K562 (cell line): ENCODE measurements around the gene WIPF2. TPM values are rescaled to one million over a fixed set of nuclear protein-coding genes. Genes with fewer than 3 reads are reported as not detected.
A peak's percentile ranks its signal among the peaks of the same experiment; 100 is the strongest.

ENCODE experiments used
- CBX1 ChIP-seq: sonication (generic); IDR thresholded peaks from 2 replicates; pipeline ENCODE4 v1.6.1; 2016; ENCODE audit warnings: antibody characterized with exemption, low read depth, mild to moderate bottlenecking
- ELF4 ChIP-seq: fragments of 450-650 bp; formaldehyde crosslinking; IDR thresholded peaks from 2 replicates; pipeline ENCODE4 v1.4.0; 2022; ENCODE audit warnings: missing genetic modification characterization
- MAFF ChIP-seq: IDR thresholded peaks from 2 replicates; pipeline ENCODE4 v1.6.1; 2012; ENCODE audit warnings: low read length, improper control_type of control experiment
- MCM3 ChIP-seq: fragments of 450-650 bp; IDR thresholded peaks from 2 replicates; pipeline ENCODE4 v1.6.1; 2016
- MXI1 ChIP-seq: IDR thresholded peaks from 2 replicates; pipeline ENCODE4 v1.6.1; 2011; ENCODE audit warnings: low read depth, mild to moderate bottlenecking, improper control_type of control experiment, low read length
- NR2C2 ChIP-seq, 2 experiments: fragments of 200-800 bp in 1 of 2; sonication (Bioruptor generic) in 1 of 2; sonication (generic) in 1 of 2; formaldehyde crosslinking in 1 of 2; IDR thresholded peaks; 2 replicates each; pipeline versions ENCODE4 v1.6.1 to v1.8.0; 2016 to 2022; ENCODE audit warnings: mild to moderate bottlenecking in 1 of 2, missing compliant biosample characterization in 1 of 2, missing genetic modification characterization in 1 of 2, missing genetic modification reagents in 1 of 2
- POLR2H ChIP-seq: IDR thresholded peaks from 2 replicates; pipeline ENCODE4 v1.6.1; 2016; ENCODE audit warnings: missing genetic modification characterization, low read depth, mild to moderate bottlenecking, control low read depth, missing compliant biosample characterization, moderate library complexity
- RBM39 ChIP-seq: fragments of 200-400 bp; formaldehyde crosslinking; optimal IDR thresholded peaks from 2 replicates; pipeline ENCODE3; 2018; ENCODE audit warnings: low read depth, low read length
- SP1 ChIP-seq: sonication (generic); formaldehyde crosslinking; IDR thresholded peaks from 2 replicates; pipeline ENCODE4 v1.8.1; 2022; ENCODE audit warnings: mild to moderate bottlenecking, missing genetic modification reagents
- ZNF584 ChIP-seq: fragments of 200-800 bp; sonication (Bioruptor generic); IDR thresholded peaks from 2 replicates; pipeline ENCODE4 v1.6.1; 2016; ENCODE audit warnings: low read depth, mild to moderate bottlenecking, missing genetic modification characterization, missing compliant biosample characterization
- ZSCAN29 ChIP-seq: fragments of 450-650 bp; IDR thresholded peaks from 2 replicates; pipeline ENCODE4 v1.6.1; 2017
- polyA plus RNA-seq, 8 experiments: library from polyadenylated mRNA; depleted of rRNA in 4 of 8; stranded (reverse) in 5 of 8; unstranded in 3 of 8; fragments of >200 nt; fragmentation: Nextera tagmentation in 2 of 8; fragmentation: Illumina TruSeq in 1 of 8; extraction: Ambion mirVana in 2 of 8; extraction: Trizol in 1 of 8; gene quantifications; 2 replicates each; pipeline versions ENCODE4 v1.2.1 to v1.2.3, GENCODE V29; 2011 to 2014; ENCODE audit warnings: inconsistent platforms in 1 of 8, missing spikeins in 1 of 8
- total RNA-seq, 7 experiments: library from RNA; depleted of rRNA in 6 of 7; stranded (reverse); fragments of >200 nt in 6 of 7; fragmentation: Illumina TruSeq in 2 of 7; extraction: Trizol in 2 of 7; gene quantifications; 2 replicates each; pipeline versions ENCODE4 v1.2.1 to v1.2.3, GENCODE V29; 2011 to 2021; ENCODE audit warnings: low replicate concordance in 1 of 7
- TF ChIP-seq, protein P1 (sequence below): sonication (generic); formaldehyde crosslinking; IDR thresholded peaks from 2 replicates; pipeline ENCODE4 v1.8.0; 2022; ENCODE audit warnings: mild to moderate bottlenecking, missing genetic modification reagents, borderline replicate concordance
- TF ChIP-seq, protein P2 (sequence below), 3 experiments: fragments of 200-800 bp in 1 of 3; sonication (Bioruptor generic) in 1 of 3; sonication (generic) in 1 of 3; formaldehyde crosslinking in 1 of 3; IDR thresholded peaks; 2 replicates each; pipeline versions ENCODE4 v1.6.1 to v1.8.0; 2016 to 2022; ENCODE audit warnings: mild to moderate bottlenecking in 2 of 3, missing compliant biosample characterization in 2 of 3, missing genetic modification characterization in 2 of 3, missing genetic modification reagents in 1 of 3
- TF ChIP-seq, protein P3 (sequence below): fragments of 450-650 bp; formaldehyde crosslinking; IDR thresholded peaks from 2 replicates; pipeline ENCODE4 v1.4.0; 2022; ENCODE audit warnings: mild to moderate bottlenecking, moderate library complexity
- TF ChIP-seq, protein P4 (sequence below), 2 experiments: fragments of 450-650 bp in 1 of 2; sonication (generic) in 1 of 2; formaldehyde crosslinking in 1 of 2; IDR thresholded peaks in 1 of 2; conservative IDR thresholded peaks in 1 of 2; 2 replicates each; pipeline versions ENCODE4 v1.6.1 to v1.8.1; 2016 to 2023; ENCODE audit warnings: mild to moderate bottlenecking in 2 of 2, moderate library complexity in 2 of 2, inconsistent platforms in 1 of 2, missing genetic modification reagents in 1 of 2
- TF ChIP-seq, protein P5 (sequence below), 2 experiments: IDR thresholded peaks in 1 of 2; conservative IDR thresholded peaks in 1 of 2; 2 replicates each; pipeline ENCODE4 v1.6.1; 2016; ENCODE audit warnings: low read depth in 2 of 2, mild to moderate bottlenecking in 1 of 2, missing compliant biosample characterization in 1 of 2, missing genetic modification characterization in 1 of 2, moderate library complexity in 1 of 2

WIPF2 gene
- total and polyA plus RNA-seq, 9 of the 15 experiments (the other 6 are each of a cell fraction or from before 2014, with no cell fraction given): 3.6 to 15.0 (median 5.3) TPM

DNA sequence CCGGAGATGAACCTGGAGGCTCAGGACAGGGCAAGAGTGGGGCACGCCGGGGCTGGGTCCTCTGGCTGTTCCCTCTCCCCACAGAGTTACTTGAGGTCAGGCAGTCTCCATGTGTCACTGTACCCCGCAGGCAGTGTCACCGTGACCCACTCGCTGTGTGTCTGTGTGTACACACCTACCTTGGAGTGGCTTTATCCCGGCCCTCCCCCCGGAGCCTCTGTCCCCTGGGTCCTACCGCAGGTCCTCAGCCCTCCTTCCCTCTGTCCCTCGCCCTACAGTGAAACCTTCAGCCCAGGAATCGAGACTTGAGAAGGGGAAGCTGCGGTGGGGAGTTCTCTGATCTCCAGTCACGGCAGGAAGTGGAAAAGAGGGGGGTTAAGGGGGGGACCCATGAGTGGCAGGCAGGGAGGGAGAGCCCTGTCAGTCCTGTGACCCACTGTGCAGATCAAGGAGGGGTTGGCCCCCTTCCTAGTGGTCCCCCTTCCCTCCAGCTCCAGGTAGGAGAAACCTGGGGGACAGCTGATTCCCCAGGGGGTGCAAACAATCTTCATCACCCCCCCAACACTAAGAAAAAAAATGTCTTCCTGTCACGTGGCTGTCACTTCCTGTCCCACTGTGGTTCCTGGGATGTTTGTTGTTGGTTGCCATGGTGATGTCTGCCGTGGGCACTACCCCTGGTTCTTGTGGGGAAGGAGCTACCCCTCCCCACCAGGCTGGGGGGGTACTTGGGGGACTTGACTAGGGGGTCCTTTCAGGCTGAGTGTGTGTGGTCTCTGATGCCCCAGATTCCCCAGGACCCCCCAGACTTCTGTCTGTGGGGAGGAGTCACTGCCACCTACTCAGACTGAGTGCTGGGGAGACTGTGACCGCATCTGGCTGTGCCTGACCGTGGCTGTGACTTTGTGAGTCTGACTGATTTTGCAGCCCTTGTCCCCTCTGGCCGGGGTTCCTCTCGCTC, 103.5 kb downstream of the WIPF2 start (continued):
- TF ChIP-seq, protein P1, sequence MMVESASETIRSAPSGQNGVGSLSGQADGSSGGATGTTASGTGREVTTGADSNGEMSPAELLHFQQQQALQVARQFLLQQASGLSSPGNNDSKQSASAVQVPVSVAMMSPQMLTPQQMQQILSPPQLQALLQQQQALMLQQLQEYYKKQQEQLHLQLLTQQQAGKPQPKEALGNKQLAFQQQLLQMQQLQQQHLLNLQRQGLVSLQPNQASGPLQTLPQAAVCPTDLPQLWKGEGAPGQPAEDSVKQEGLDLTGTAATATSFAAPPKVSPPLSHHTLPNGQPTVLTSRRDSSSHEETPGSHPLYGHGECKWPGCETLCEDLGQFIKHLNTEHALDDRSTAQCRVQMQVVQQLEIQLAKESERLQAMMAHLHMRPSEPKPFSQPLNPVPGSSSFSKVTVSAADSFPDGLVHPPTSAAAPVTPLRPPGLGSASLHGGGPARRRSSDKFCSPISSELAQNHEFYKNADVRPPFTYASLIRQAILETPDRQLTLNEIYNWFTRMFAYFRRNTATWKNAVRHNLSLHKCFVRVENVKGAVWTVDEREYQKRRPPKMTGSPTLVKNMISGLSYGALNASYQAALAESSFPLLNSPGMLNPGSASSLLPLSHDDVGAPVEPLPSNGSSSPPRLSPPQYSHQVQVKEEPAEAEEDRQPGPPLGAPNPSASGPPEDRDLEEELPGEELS (CRISPR knock-in tag): 0 out of 2 replicates have a peak, but pooled peaks have one; percentile 33
- no peak for TF ChIP-seq ZSCAN29
- TF ChIP-seq MAFF: no peak
- no peak for TF ChIP-seq POLR2H (tag)
- TF ChIP-seq ZNF584 (CRISPR knock-in tag): 0 out of 2 replicates have a peak, but pooled peaks have one; percentile 62
- TF ChIP-seq RBM39: peak; percentile 33
- TF ChIP-seq, protein P2, sequence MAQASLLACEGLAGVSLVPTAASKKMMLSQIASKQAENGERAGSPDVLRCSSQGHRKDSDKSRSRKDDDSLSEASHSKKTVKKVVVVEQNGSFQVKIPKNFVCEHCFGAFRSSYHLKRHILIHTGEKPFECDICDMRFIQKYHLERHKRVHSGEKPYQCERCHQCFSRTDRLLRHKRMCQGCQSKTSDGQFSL (CRISPR knock-in tag; IDR thresholded peaks at IDR 0.05): peak; percentile 95
- TF ChIP-seq, protein P2 (tag; IDR thresholded peaks at IDR 0.05): peak in 1 of 2 experiments; percentile 95; a peak in 2 of 4 replicates
- peak; percentile 66 for TF ChIP-seq MXI1
- TF ChIP-seq CBX1: 0 out of 2 replicates have a peak, but pooled peaks have one; percentile 39
- no peak for TF ChIP-seq NR2C2 (CRISPR knock-in tag; IDR thresholded peaks at IDR 0.05)
- TF ChIP-seq NR2C2 (tag; IDR thresholded peaks at IDR 0.05): peak; percentile 54; the same call in 1 of the 2 replicates
- 0 out of 2 replicates have a peak, but pooled peaks have one; percentile 20 for TF ChIP-seq ELF4
- TF ChIP-seq, protein P3, sequence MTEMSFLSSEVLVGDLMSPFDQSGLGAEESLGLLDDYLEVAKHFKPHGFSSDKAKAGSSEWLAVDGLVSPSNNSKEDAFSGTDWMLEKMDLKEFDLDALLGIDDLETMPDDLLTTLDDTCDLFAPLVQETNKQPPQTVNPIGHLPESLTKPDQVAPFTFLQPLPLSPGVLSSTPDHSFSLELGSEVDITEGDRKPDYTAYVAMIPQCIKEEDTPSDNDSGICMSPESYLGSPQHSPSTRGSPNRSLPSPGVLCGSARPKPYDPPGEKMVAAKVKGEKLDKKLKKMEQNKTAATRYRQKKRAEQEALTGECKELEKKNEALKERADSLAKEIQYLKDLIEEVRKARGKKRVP (CRISPR knock-in tag): no peak
- no peak for TF ChIP-seq SP1 (CRISPR knock-in tag)
- TF ChIP-seq, protein P4, sequence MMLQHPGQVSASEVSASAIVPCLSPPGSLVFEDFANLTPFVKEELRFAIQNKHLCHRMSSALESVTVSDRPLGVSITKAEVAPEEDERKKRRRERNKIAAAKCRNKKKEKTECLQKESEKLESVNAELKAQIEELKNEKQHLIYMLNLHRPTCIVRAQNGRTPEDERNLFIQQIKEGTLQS (IDR thresholded peaks at IDR 0.05): no peak; the same call in 1 of the 2 replicates
- TF ChIP-seq, protein P4 (CRISPR knock-in tag; conservative IDR thresholded peaks at IDR 0.05): no peak
- TF ChIP-seq, protein P5, sequence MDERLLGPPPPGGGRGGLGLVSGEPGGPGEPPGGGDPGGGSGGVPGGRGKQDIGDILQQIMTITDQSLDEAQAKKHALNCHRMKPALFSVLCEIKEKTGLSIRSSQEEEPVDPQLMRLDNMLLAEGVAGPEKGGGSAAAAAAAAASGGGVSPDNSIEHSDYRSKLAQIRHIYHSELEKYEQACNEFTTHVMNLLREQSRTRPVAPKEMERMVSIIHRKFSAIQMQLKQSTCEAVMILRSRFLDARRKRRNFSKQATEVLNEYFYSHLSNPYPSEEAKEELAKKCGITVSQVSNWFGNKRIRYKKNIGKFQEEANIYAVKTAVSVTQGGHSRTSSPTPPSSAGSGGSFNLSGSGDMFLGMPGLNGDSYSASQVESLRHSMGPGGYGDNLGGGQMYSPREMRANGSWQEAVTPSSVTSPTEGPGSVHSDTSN (CRISPR knock-in tag; IDR thresholded peaks at IDR 0.05; ENCODE audit: low read depth): peak; percentile 76
- TF ChIP-seq, protein P5 (tag; conservative IDR thresholded peaks at IDR 0.05; ENCODE audit: low read depth): peak; percentile 94
- no peak for TF ChIP-seq MCM3
